GM23248 (cell line): Measurements from ENCODE around the gene AIMP1.

Experiments used
- EZH2 ChIP-seq: fragments of 200-600 bp; sonication (generic); IDR thresholded peaks from 2 replicates; pipeline ENCODE4 v1.6.1; 2018; ENCODE audit warnings: antibody characterized with exemption, mild to moderate bottlenecking; ENCODE audit not compliant: insufficient read depth, poor library complexity, severe bottlenecking
- EZH2phosphoT487 ChIP-seq: fragments of 200-600 bp; sonication (generic); IDR thresholded peaks from 2 replicates; pipeline ENCODE4 v1.6.1; 2018; ENCODE audit warnings: antibody characterized with exemption, moderate library complexity, mild to moderate bottlenecking, low read depth; ENCODE audit not compliant: insufficient read depth

DNA sequence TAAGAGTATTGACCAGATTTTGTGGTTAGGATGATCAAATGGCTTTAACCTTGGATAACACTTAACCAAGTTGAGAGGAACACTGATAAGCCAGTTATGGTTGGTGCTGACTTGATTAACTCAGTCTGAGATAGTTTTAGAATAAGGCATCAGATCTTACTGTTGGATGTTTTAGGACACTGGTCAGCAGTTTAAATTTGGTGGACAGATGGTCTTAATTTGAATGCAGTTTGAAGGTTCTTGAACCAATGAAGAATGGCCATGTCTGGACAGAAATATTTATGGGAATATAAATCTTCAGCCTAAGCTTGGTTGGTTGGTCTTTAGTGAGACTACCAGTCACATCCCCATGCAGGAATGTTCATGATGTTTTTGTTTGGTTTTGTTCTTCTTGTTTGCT lies 54.8 kb downstream of the AIMP1 start:
- TF ChIP-seq EZH2 (no peak), EZH2phosphoT487 (no peak)
